ENCODE results near the gene REV3L. TPM values are rescaled to one million over a fixed set of nuclear protein-coding genes. Genes with fewer than 3 reads are reported as not detected.

REV3L gene
- total and polyA plus RNA-seq, 2 of the 8 experiments (the other 6 are each of a cell fraction or from before 2014, with no cell fraction given), result 2.1 to 6.6 TPM

DNA sequence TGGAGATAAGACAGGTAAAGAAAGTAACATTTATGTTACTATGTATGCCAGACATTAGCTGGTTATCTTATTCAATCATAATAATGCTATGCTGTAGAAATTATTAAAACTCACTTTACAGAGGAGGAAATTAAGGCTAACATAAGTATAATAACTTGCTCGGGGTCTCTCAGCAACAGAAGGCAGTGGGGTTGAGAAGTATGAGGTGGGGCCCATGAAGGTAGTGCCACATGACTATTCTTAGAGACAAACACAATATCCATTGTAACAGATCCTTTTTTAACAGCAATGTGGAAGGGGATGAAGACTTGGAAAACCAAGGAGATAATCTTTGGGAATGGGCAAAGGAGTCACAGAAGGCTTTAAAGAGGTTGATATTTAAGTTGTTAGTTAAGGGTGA lies 11.5 kb downstream of the REV3L start (continued):
- TF ChIP-seq, protein P1, sequence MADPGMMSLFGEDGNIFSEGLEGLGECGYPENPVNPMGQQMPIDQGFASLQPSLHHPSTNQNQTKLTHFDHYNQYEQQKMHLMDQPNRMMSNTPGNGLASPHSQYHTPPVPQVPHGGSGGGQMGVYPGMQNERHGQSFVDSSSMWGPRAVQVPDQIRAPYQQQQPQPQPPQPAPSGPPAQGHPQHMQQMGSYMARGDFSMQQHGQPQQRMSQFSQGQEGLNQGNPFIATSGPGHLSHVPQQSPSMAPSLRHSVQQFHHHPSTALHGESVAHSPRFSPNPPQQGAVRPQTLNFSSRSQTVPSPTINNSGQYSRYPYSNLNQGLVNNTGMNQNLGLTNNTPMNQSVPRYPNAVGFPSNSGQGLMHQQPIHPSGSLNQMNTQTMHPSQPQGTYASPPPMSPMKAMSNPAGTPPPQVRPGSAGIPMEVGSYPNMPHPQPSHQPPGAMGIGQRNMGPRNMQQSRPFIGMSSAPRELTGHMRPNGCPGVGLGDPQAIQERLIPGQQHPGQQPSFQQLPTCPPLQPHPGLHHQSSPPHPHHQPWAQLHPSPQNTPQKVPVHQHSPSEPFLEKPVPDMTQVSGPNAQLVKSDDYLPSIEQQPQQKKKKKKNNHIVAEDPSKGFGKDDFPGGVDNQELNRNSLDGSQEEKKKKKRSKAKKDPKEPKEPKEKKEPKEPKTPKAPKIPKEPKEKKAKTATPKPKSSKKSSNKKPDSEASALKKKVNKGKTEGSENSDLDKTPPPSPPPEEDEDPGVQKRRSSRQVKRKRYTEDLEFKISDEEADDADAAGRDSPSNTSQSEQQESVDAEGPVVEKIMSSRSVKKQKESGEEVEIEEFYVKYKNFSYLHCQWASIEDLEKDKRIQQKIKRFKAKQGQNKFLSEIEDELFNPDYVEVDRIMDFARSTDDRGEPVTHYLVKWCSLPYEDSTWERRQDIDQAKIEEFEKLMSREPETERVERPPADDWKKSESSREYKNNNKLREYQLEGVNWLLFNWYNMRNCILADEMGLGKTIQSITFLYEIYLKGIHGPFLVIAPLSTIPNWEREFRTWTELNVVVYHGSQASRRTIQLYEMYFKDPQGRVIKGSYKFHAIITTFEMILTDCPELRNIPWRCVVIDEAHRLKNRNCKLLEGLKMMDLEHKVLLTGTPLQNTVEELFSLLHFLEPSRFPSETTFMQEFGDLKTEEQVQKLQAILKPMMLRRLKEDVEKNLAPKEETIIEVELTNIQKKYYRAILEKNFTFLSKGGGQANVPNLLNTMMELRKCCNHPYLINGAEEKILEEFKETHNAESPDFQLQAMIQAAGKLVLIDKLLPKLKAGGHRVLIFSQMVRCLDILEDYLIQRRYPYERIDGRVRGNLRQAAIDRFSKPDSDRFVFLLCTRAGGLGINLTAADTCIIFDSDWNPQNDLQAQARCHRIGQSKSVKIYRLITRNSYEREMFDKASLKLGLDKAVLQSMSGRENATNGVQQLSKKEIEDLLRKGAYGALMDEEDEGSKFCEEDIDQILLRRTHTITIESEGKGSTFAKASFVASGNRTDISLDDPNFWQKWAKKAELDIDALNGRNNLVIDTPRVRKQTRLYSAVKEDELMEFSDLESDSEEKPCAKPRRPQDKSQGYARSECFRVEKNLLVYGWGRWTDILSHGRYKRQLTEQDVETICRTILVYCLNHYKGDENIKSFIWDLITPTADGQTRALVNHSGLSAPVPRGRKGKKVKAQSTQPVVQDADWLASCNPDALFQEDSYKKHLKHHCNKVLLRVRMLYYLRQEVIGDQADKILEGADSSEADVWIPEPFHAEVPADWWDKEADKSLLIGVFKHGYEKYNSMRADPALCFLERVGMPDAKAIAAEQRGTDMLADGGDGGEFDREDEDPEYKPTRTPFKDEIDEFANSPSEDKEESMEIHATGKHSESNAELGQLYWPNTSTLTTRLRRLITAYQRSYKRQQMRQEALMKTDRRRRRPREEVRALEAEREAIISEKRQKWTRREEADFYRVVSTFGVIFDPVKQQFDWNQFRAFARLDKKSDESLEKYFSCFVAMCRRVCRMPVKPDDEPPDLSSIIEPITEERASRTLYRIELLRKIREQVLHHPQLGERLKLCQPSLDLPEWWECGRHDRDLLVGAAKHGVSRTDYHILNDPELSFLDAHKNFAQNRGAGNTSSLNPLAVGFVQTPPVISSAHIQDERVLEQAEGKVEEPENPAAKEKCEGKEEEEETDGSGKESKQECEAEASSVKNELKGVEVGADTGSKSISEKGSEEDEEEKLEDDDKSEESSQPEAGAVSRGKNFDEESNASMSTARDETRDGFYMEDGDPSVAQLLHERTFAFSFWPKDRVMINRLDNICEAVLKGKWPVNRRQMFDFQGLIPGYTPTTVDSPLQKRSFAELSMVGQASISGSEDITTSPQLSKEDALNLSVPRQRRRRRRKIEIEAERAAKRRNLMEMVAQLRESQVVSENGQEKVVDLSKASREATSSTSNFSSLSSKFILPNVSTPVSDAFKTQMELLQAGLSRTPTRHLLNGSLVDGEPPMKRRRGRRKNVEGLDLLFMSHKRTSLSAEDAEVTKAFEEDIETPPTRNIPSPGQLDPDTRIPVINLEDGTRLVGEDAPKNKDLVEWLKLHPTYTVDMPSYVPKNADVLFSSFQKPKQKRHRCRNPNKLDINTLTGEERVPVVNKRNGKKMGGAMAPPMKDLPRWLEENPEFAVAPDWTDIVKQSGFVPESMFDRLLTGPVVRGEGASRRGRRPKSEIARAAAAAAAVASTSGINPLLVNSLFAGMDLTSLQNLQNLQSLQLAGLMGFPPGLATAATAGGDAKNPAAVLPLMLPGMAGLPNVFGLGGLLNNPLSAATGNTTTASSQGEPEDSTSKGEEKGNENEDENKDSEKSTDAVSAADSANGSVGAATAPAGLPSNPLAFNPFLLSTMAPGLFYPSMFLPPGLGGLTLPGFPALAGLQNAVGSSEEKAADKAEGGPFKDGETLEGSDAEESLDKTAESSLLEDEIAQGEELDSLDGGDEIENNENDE (IDR thresholded peaks at IDR 0.05; ENCODE audit: insufficient replicate concordance, low read length), result no peak
- TF ChIP-seq JUN (IDR thresholded peaks at IDR 0.05; ENCODE audit: low read depth, low read length) (no peak), SIN3A (conservative IDR thresholded peaks at IDR 0.05 in 1 of 2, IDR thresholded peaks at IDR 0.05 in 1 of 2; ENCODE audit: low read depth in 1 of 2, low read length in 2 of 2) (no peak), BACH1 (IDR thresholded peaks at IDR 0.05; ENCODE audit: low read length) (no peak), TAF7 (optimal IDR thresholded peaks at IDR 0.05; ENCODE audit: borderline replicate concordance, low read depth, low read length) (no peak), RAD21 (IDR thresholded peaks at IDR 0.05 in 1 of 2, conservative IDR thresholded peaks at IDR 0.05 in 1 of 2; ENCODE audit: low read depth in 2 of 2, low read length in 2 of 2) (no peak), ASH2L (IDR thresholded peaks at IDR 0.05; ENCODE audit: low read length) (no peak), RXRA (IDR thresholded peaks at IDR 0.05; ENCODE audit: insufficient read depth, low read depth, low read length) (no peak), CEBPB (IDR thresholded peaks at IDR 0.05; ENCODE audit: low read depth, low read length) (no peak), CBX8 (IDR thresholded peaks at IDR 0.05; ENCODE audit: borderline replicate concordance, low read depth, low read length) (no peak), SP1 (IDR thresholded peaks at IDR 0.05; ENCODE audit: low read depth, low read length) (no peak), SRF (IDR thresholded peaks at IDR 0.05; ENCODE audit: low read depth, low read length) (no peak), POLR2AphosphoS5 (IDR thresholded peaks at IDR 0.05; ENCODE audit: low read depth, low read length) (no peak)

All from H1 (cell line).